ENCODE results near the gene PPP2R5A.

DNA sequence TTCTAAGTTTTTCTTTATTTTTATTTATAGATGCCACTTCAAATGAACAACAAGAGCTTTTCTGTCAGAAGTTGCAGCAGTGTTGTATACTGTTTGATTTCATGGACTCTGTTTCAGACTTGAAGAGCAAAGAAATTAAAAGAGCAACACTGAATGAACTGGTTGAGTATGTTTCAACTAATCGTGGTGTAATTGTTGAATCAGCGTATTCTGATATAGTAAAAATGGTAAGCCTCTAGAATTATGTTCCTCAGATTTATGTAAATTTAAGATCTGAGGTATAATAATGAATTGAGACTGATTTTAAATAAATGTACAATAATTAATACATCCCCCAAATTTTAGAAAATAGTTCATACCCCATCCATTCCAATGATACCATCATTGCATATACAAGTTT lies 43.9 kb downstream of the PPP2R5A start:
- TF ChIP-seq CTCF (IDR thresholded peaks at IDR 0.05) (no peak), POLR2A (IDR thresholded peaks at IDR 0.05) (no peak), EP300 (IDR thresholded peaks at IDR 0.05) (no peak), POLR2AphosphoS5 (IDR thresholded peaks at IDR 0.05) (no peak)
